Vagina (tissue), 2 donors: ENCODE results near the gene OAT.

Source experiments
- CTCF ChIP-seq, 3 experiments: fragments of 450-650 bp in 2 of 3; fragments of 200-600 bp in 1 of 3; sonication (generic) in 1 of 3; IDR thresholded peaks; one replicate each; pipeline ENCODE4 v1.5.1; 2017 to 2019; ENCODE audit warnings: antibody characterized with exemption in 3 of 3, mild to moderate bottlenecking in 2 of 3, moderate library complexity in 2 of 3
- POLR2A ChIP-seq, 2 donors: fragments of 450-650 bp; IDR thresholded peaks; one replicate each; pipeline ENCODE4 v1.6.1; 2017; ENCODE audit warnings: antibody characterized with exemption in 2 of 2, mild to moderate bottlenecking in 2 of 2, moderate library complexity in 2 of 2
- POLR2AphosphoS5 ChIP-seq, 2 donors: sonication (generic); formaldehyde crosslinking; IDR thresholded peaks; one replicate each; pipeline ENCODE4 v1.9.0; 2017; ENCODE audit warnings: antibody characterized with exemption in 2 of 2, mild to moderate bottlenecking in 2 of 2, low read depth in 1 of 2; ENCODE audit not compliant: insufficient read depth in 1 of 2

GRCh38 chr10:124349996-124350280 lies 68.8 kb downstream of the OAT start:
- no peak for TF ChIP-seq CTCF (IDR thresholded peaks at IDR 0.05)
- no peak for TF ChIP-seq POLR2A (IDR thresholded peaks at IDR 0.05)
- TF ChIP-seq POLR2AphosphoS5 (IDR thresholded peaks at IDR 0.05; ENCODE audit: insufficient read depth in 1 of 2, low read depth in 1 of 2), result no peak
